NT2/D1 (cell line): ENCODE results near the gene PLOD2.

Source experiments
- YY1 ChIP-seq: IDR thresholded peaks from 2 replicates; pipeline ENCODE4 v1.6.1; 2011; ENCODE audit not compliant: insufficient read length, insufficient read depth
- ZNF274 ChIP-seq: IDR thresholded peaks from 2 replicates; pipeline ENCODE4 v1.6.1; 2011; ENCODE audit warnings: mild to moderate bottlenecking, low read depth, low read length

GRCh38 chr3:146104068-146104467, 56.9 kb downstream of the PLOD2 start:
- TF ChIP-seq YY1: no peak
- no peak for TF ChIP-seq ZNF274
